Parathyroid adenoma (tissue), 2 donors: ENCODE measurements around the gene SEC16A.

Experiments
- H2AFZ ChIP-seq: fragments of 300-600 bp; sonication (generic); one replicate; pipeline ENCODE4 v1.7.0; 2017; ENCODE audit warnings: antibody characterized with exemption, mild to moderate bottlenecking
- H3K27ac ChIP-seq: fragments of 300-600 bp; sonication (generic); one replicate; pipeline ENCODE4 v1.7.0; 2017
- H3K27me3 ChIP-seq: fragments of 300-600 bp; sonication (generic); one replicate; pipeline ENCODE4 v1.7.0; 2017; ENCODE audit warnings: low read length; ENCODE audit not compliant: control insufficient read depth, insufficient read depth
- H3K36me3 ChIP-seq: fragments of 300-600 bp; sonication (generic); one replicate; pipeline ENCODE4 v1.7.0; 2017; ENCODE audit warnings: low read length; ENCODE audit not compliant: control insufficient read depth, insufficient read depth
- H3K4me1 ChIP-seq: fragments of 300-600 bp; sonication (generic); one replicate; pipeline ENCODE4 v1.7.0; 2017; ENCODE audit warnings: control low read depth
- H3K4me2 ChIP-seq: fragments of 300-600 bp; sonication (generic); one replicate; pipeline ENCODE4 v1.7.0; 2017; ENCODE audit warnings: low read length
- H3K4me3 ChIP-seq: fragments of 300-600 bp; sonication (generic); one replicate; pipeline ENCODE4 v1.7.0; 2017; ENCODE audit warnings: low read depth, low read length
- H3K79me2 ChIP-seq: fragments of 300-600 bp; sonication (generic); one replicate; pipeline ENCODE4 v1.7.0; 2017; ENCODE audit warnings: control low read depth
- H3K9ac ChIP-seq: fragments of 300-600 bp; sonication (generic); one replicate; pipeline ENCODE4 v1.7.0; 2017; ENCODE audit warnings: mild to moderate bottlenecking
- H3K9me3 ChIP-seq: fragments of 300-600 bp; sonication (generic); one replicate; pipeline ENCODE4 v1.7.0; 2017; ENCODE audit warnings: low read length; ENCODE audit not compliant: control insufficient read depth
- CTCF ChIP-seq: fragments of 300-600 bp; sonication (generic); IDR thresholded peaks from one replicate; pipeline ENCODE4 v1.7.0; 2017; ENCODE audit warnings: antibody characterized with exemption, mild to moderate bottlenecking
- donor health status: primary hyperparathyroidism.

Gene SEC16A

GRCh38 chr9:136514022-136514714 lies 31.3 kb upstream of the SEC16A start:
- no peak overlapping the region for H3K9ac ChIP-seq
- no peak for TF ChIP-seq CTCF
- no peak overlapping the region for H3K27ac ChIP-seq
- no peaks in the 10 kb centered on the region for H3K79me2 ChIP-seq
- H3K36me3 ChIP-seq: no peaks in the 10 kb centered on the region
- H3K4me2 ChIP-seq: no peak overlapping the region
- no peaks in the 10 kb centered on the region for H3K4me1 ChIP-seq
- H3K27me3 ChIP-seq: no peaks in the 10 kb centered on the region
- H2AFZ ChIP-seq: no peak overlapping the region
- no peak overlapping the region for H3K4me3 ChIP-seq
- no peaks in the 10 kb centered on the region for H3K9me3 ChIP-seq

GRCh38 chr9:136513191-136513590 lies 30.4 kb upstream of the SEC16A start:
- Histone ChIP-seq H3K9ac (no peak overlapping the region), H3K27me3 (no peaks in the 10 kb centered on the region), H3K4me3 (no peak overlapping the region), H3K4me2 (no peak overlapping the region), H3K9me3 (no peaks in the 10 kb centered on the region), H3K79me2 (no peaks in the 10 kb centered on the region), H3K36me3 (no peaks in the 10 kb centered on the region), H3K27ac (no peak overlapping the region), H2AFZ (no peak overlapping the region), H3K4me1 (no peaks in the 10 kb centered on the region)
- TF ChIP-seq CTCF: no peak

- Histone ChIP-seq H3K79me2 (no peaks in the 10 kb centered on the region), H3K4me1 (no peaks in the 10 kb centered on the region), H3K27me3 (no peaks in the 10 kb centered on the region), H3K4me3 (no peak overlapping the region), H3K9ac (no peak overlapping the region), H3K36me3 (no peaks in the 10 kb centered on the region), H3K4me2 (no peak overlapping the region), H3K9me3 (no peaks in the 10 kb centered on the region), H2AFZ (no peak overlapping the region), H3K27ac (peak overlapping the region; percentile 74)
- no peak for TF ChIP-seq CTCF
These were observed 29.8 kb upstream of the SEC16A start for GRCh38 chr9:136512651-136513071.

GRCh38 chr9:136511670-136512592 lies 29.1 kb upstream of the SEC16A start:
- Histone ChIP-seq H3K4me1 (no peaks in the 10 kb centered on the region), H3K9ac (no peak overlapping the region), H3K27me3 (no peaks in the 10 kb centered on the region), H3K36me3 (no peaks in the 10 kb centered on the region), H3K27ac (peak overlapping the region; percentile 74), H2AFZ (no peak overlapping the region), H3K4me3 (no peak overlapping the region), H3K79me2 (no peaks in the 10 kb centered on the region), H3K9me3 (no peaks in the 10 kb centered on the region), H3K4me2 (no peak overlapping the region)
- no peak for TF ChIP-seq CTCF
